ENCODE measurements around the gene PLK3. TPM values are rescaled to one million over a fixed set of nuclear protein-coding genes. Genes with fewer than 3 reads are reported as not detected.

Gene PLK3
- total and polyA plus RNA-seq, 9 of the 15 experiments (the other 6 are each of a cell fraction or from before 2014, with no cell fraction given), result 0.52 to 22.7 (median 11.0) TPM

GRCh38 chr1:44805311-44806024 lies 5.3 kb downstream of the PLK3 start:
- ATAC-seq (no peak), DNase-seq (ENCODE audit: extremely low read depth in 1 of 4, low spot score in 3 of 4) (no peak), FAIRE-seq (no peak)
- in situ Hi-C loops (cut with MboI) (loop anchor here (10.0 kb wide), 1 partner anchor 689 kb away; the partner anchor contains the start of gene TESK2), intact Hi-C loops (cut with micrococcal nuclease) (loop anchor here (10.0 kb wide), 1 partner anchor 171 kb away; no protein-coding TSS in a partner anchor)
- H3K79me2 ChIP-seq (ENCODE audit: control insufficient read depth, insufficient read depth, low read length), result peaks cover 33% of the 10 kb centered on the region
- H4K20me1 ChIP-seq (replicated peaks; ENCODE audit: control insufficient read depth, insufficient read depth, low read length), result no peaks in the 10 kb centered on the region
- peak overlapping the region in 1 of 2 experiments; percentile 23; a peak in 2 of 4 replicates for H3K9ac ChIP-seq (ENCODE audit: insufficient read depth in 1 of 2, low read depth in 2 of 2, low read length in 2 of 2)
- TF ChIP-seq CTCFL (IDR thresholded peaks at IDR 0.05; ENCODE audit: borderline replicate concordance, insufficient read depth, low read depth, low read length, poor library complexity, severe bottlenecking) (peak; percentile 51), SRSF7 (optimal IDR thresholded peaks at IDR 0.05; ENCODE audit: low read depth, low read length) (no peak)
- no TSS peak for BruUV-seq (replicated peaks)
- no peaks in the 10 kb centered on the region for H3K9me3 ChIP-seq (replicated peaks; ENCODE audit: control insufficient read depth, insufficient read depth, low read depth, low read length)
- no peak overlapping the region for H3K27ac ChIP-seq (ENCODE audit: extremely low read depth, low read depth, low read length)
- H3K36me3 ChIP-seq (ENCODE audit: control insufficient read depth, insufficient read depth, low read length), result peaks cover 52% of the 10 kb centered on the region
- H3K4me3 ChIP-seq, result no peak overlapping the region
- peaks cover 5% of the 10 kb centered on the region for H3K9me1 ChIP-seq (ENCODE audit: control insufficient read depth, insufficient read depth, low read length)
- H3K4me1 ChIP-seq (replicated peaks in 1 of 2; ENCODE audit: control insufficient read depth in 2 of 2, insufficient read depth in 2 of 2, low read length in 2 of 2), result peaks cover 57 to 84% of the 10 kb centered on the region in 2 experiments
- CTCF ChIA-PET (ENCODE audit: low intra/inter-chr PET ratio), result no interaction called here
- no peak overlapping the region for H3K4me2 ChIP-seq (ENCODE audit: insufficient read depth, low read length)
- no peaks in the 10 kb centered on the region; a peak in 1 of 5 replicates for H3K27me3 ChIP-seq (ENCODE audit: control insufficient read depth in 2 of 2, insufficient read depth in 2 of 2, low read length in 2 of 2)
- WGBS (ENCODE audit: insufficient coverage, low coverage, missing lambda C conversion rate), result 94% methylated on average over 19 of the region's 20 CpGs
- no peak overlapping the region for H2AFZ ChIP-seq (ENCODE audit: low read depth, low read length)
- POLR2A ChIA-PET, result interaction anchor here (0.9 to 16.9 kb wide), 6 partner anchors 8 to 84 kb away, joined by 3 to 594 read pairs (median 4); no protein-coding TSS in a partner anchor
